Lower leg skin (tissue), 3 donors: ENCODE data around the gene EPN1.

Experiments
- CTCF ChIP-seq, 3 donors: fragments of 450-650 bp; IDR thresholded peaks; one replicate each; pipeline ENCODE4 v1.5.1; 2016; ENCODE audit warnings: antibody characterized with exemption in 3 of 3, mild to moderate bottlenecking in 3 of 3, moderate library complexity in 2 of 3
- POLR2A ChIP-seq, 2 donors: fragments of 450-650 bp; IDR thresholded peaks; one replicate each; pipeline ENCODE4 v1.6.1; 2016 to 2017; ENCODE audit warnings: antibody characterized with exemption in 2 of 2, mild to moderate bottlenecking in 1 of 2, moderate library complexity in 1 of 2

GRCh38 chr19:55696301-55697068, 21.5 kb downstream of the EPN1 start:
- TF ChIP-seq POLR2A (IDR thresholded peaks at IDR 0.05), result no peak
- TF ChIP-seq CTCF (IDR thresholded peaks at IDR 0.05), result no peak
